Measurements from ENCODE around the gene GDPD3.

The GDPD3 gene

GRCh38 chr16:30084096-30084815 lies 29.1 kb downstream of the GDPD3 start:
- H3K4me1 ChIP-seq (ENCODE audit: control insufficient read depth, insufficient read depth, low read length) = no peaks in the 10 kb centered on the region
- peaks cover 72% of the 10 kb centered on the region for H3K36me3 ChIP-seq (ENCODE audit: insufficient read depth, low read length)
- H3K4me3 ChIP-seq (ENCODE audit: low read length) = no peak overlapping the region
- no peaks in the 10 kb centered on the region for H3K9me3 ChIP-seq (replicated peaks; ENCODE audit: low read length)
- no peak overlapping the region for H3K9ac ChIP-seq (ENCODE audit: low read depth, low read length)
- H3K27me3 ChIP-seq (ENCODE audit: control insufficient read depth, insufficient read depth, low read length) = no peaks in the 10 kb centered on the region
- H3K4me2 ChIP-seq (ENCODE audit: low read length) = no peak overlapping the region

DNA sequence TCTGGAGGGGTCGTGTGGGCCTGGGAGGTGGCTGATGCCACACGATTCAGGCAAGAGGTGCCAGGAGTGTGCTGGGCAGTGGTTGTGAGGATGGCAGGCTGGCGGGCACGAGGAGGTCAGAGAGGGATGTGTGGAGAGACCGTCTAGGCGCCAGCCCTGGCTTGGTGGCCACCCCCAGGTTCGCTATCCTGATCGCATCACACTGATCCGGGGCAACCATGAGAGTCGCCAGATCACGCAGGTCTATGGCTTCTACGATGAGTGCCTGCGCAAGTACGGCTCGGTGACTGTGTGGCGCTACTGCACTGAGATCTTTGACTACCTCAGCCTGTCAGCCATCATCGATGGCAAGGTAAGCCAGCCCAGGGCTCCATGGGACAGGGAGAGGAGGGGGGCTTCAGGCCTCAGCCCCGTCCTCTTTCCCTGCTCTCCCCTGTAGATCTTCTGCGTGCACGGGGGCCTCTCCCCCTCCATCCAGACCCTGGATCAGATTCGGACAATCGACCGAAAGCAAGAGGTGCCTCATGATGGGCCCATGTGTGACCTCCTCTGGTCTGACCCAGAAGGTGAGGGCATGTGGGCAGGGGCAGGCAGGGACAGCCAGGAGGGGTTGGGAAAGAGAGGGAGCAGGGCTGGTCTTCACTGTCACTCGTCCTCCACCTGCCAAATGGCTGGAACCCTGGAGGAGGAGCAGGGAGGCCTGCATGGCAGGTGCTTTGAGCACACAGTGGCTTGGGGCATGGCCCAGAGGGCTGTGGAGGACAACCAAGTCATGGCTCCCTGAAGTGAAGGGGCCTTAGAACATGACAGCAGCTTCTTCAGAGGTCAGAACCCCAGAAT lies 29.9 kb downstream of the GDPD3 start:
- Histone ChIP-seq H3K9ac (ENCODE audit: low read depth, low read length) (no peak overlapping the region), H3K4me2 (ENCODE audit: low read length) (no peak overlapping the region), H3K4me3 (ENCODE audit: low read length) (no peak overlapping the region), H3K36me3 (ENCODE audit: insufficient read depth, low read length) (peaks cover 78% of the 10 kb centered on the region), H3K9me3 (replicated peaks; ENCODE audit: low read length) (no peaks in the 10 kb centered on the region), H3K27me3 (ENCODE audit: control insufficient read depth, insufficient read depth, low read length) (no peaks in the 10 kb centered on the region), H3K4me1 (ENCODE audit: control insufficient read depth, insufficient read depth, low read length) (peaks cover under 1% of the 10 kb centered on the region)

DNA sequence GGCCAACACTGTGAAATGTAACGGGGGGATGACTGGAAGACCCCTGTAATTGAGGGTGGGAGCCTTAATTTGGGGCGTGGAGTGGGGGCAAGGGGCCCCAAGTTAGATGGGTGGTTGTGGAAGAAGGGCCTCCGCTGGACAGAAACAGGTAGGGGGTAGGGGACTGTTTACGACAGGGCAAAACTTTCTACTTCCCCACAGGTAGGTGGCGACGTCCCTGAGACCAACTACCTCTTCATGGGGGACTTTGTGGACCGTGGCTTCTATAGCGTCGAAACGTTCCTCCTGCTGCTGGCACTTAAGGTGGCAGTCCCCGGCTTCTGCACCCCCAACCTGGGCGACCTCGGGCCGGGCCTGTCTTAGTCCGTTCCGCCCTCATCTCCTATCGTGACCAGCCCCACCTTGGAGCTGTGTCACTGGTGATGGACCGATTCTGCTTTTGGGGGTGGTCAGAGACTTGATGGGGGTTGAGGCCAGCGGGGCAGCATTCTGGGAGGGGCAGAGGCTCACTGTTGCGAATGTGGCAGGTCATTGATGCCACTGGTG lies 30.7 kb downstream of the GDPD3 start:
- Histone ChIP-seq H3K4me2 (ENCODE audit: low read length) (no peak overlapping the region), H3K4me3 (ENCODE audit: low read length) (no peak overlapping the region), H3K9ac (ENCODE audit: low read depth, low read length) (no peak overlapping the region), H3K27me3 (ENCODE audit: control insufficient read depth, insufficient read depth, low read length) (no peaks in the 10 kb centered on the region), H3K36me3 (ENCODE audit: insufficient read depth, low read length) (peaks cover 87% of the 10 kb centered on the region), H3K4me1 (ENCODE audit: control insufficient read depth, insufficient read depth, low read length) (peaks cover 9% of the 10 kb centered on the region), H3K9me3 (replicated peaks; ENCODE audit: low read length) (no peaks in the 10 kb centered on the region)

- Histone ChIP-seq H3K27me3 (ENCODE audit: control insufficient read depth, insufficient read depth, low read length) (no peaks in the 10 kb centered on the region), H3K9ac (ENCODE audit: low read depth, low read length) (no peak overlapping the region), H3K9me3 (replicated peaks; ENCODE audit: low read length) (no peaks in the 10 kb centered on the region), H3K4me2 (ENCODE audit: low read length) (no peak overlapping the region), H3K4me1 (ENCODE audit: control insufficient read depth, insufficient read depth, low read length) (peaks cover 28% of the 10 kb centered on the region), H3K4me3 (ENCODE audit: low read length) (no peak overlapping the region), H3K36me3 (ENCODE audit: insufficient read depth, low read length) (peaks cover 66% of the 10 kb centered on the region)
Observed at GRCh38 chr16:30079480-30079879, 33.9 kb downstream of the GDPD3 start.

DNA sequence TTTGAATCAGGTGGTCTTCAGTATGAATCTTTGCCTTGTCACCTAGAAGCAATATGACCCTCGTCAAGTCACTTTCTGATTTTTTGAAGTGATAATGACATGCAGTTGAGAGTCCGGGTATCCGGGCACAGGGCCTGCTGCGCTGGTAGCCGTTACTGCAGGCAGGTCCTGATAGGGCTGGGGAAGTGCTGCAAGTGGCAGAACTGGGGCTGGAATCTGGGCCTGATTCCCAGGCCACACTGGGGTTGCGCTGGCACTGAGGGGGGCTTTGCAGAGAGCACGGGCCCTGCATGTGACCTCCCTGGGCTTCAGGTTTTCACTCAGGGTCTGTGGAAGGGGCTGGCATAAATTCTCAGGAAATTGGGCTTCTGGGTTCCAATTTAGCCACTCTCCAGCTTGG lies 34.6 kb downstream of the GDPD3 start:
- Histone ChIP-seq H3K4me3 (ENCODE audit: low read length) (no peak overlapping the region), H3K36me3 (ENCODE audit: insufficient read depth, low read length) (peaks cover 61% of the 10 kb centered on the region), H3K4me2 (ENCODE audit: low read length) (no peak overlapping the region), H3K9me3 (replicated peaks; ENCODE audit: low read length) (no peaks in the 10 kb centered on the region), H3K27me3 (ENCODE audit: control insufficient read depth, insufficient read depth, low read length) (no peaks in the 10 kb centered on the region), H3K9ac (ENCODE audit: low read depth, low read length) (no peak overlapping the region), H3K4me1 (ENCODE audit: control insufficient read depth, insufficient read depth, low read length) (peaks cover 28% of the 10 kb centered on the region)

- Histone ChIP-seq H3K4me2 (ENCODE audit: low read length) (peak overlapping the region; percentile 94), H3K4me1 (ENCODE audit: control insufficient read depth, insufficient read depth, low read length) (peaks cover 28% of the 10 kb centered on the region), H3K27me3 (ENCODE audit: control insufficient read depth, insufficient read depth, low read length) (no peaks in the 10 kb centered on the region), H3K9me3 (replicated peaks; ENCODE audit: low read length) (no peaks in the 10 kb centered on the region), H3K36me3 (ENCODE audit: insufficient read depth, low read length) (peaks cover 51% of the 10 kb centered on the region), H3K4me3 (ENCODE audit: low read length) (peak overlapping the region; percentile 97), H3K9ac (ENCODE audit: low read depth, low read length) (peak overlapping the region; percentile 93)
Observed at GRCh38 chr16:30077656-30078055, 35.7 kb downstream of the GDPD3 start.

GRCh38 chr16:30076276-30076791 lies 37.0 kb downstream of the GDPD3 start:
- Histone ChIP-seq H3K4me3 (ENCODE audit: low read length) (peak overlapping the region; percentile 97), H3K4me1 (ENCODE audit: control insufficient read depth, insufficient read depth, low read length) (peaks cover 28% of the 10 kb centered on the region), H3K9me3 (replicated peaks; ENCODE audit: low read length) (no peaks in the 10 kb centered on the region), H3K4me2 (ENCODE audit: low read length) (peak overlapping the region; percentile 94), H3K27me3 (ENCODE audit: control insufficient read depth, insufficient read depth, low read length) (no peaks in the 10 kb centered on the region), H3K9ac (ENCODE audit: low read depth, low read length) (peak overlapping the region; percentile 93), H3K36me3 (ENCODE audit: insufficient read depth, low read length) (peaks cover 54% of the 10 kb centered on the region)

- peaks cover 28% of the 10 kb centered on the region for H3K4me1 ChIP-seq (ENCODE audit: control insufficient read depth, insufficient read depth, low read length)
- peak within 1 kb of the TSS; percentile 94 for H3K4me2 ChIP-seq (ENCODE audit: low read length)
- H3K4me3 ChIP-seq (ENCODE audit: low read length) = peak within 1 kb of the TSS; percentile 97
- peak within 1 kb of the TSS; percentile 93 for H3K9ac ChIP-seq (ENCODE audit: low read depth, low read length)
- H3K9me3 ChIP-seq (replicated peaks; ENCODE audit: low read length) = no peaks in the 10 kb centered on the region
- H3K36me3 ChIP-seq (ENCODE audit: insufficient read depth, low read length) = peaks cover 54% of the 10 kb centered on the region
- no peaks in the 10 kb centered on the region for H3K27me3 ChIP-seq (ENCODE audit: control insufficient read depth, insufficient read depth, low read length)
Observed at GRCh38 chr16:30075503-30076275, 37.6 kb downstream of the GDPD3 start, which contains the start of gene PPP4C. PPP4C (plus strand) TSS chr16:30075994; CDS start chr16:30076378, 384 bp downstream.

- Histone ChIP-seq H3K4me2 (ENCODE audit: low read length) (peak overlapping the region; percentile 60), H3K27me3 (ENCODE audit: control insufficient read depth, insufficient read depth, low read length) (no peaks in the 10 kb centered on the region), H3K9me3 (replicated peaks; ENCODE audit: low read length) (no peaks in the 10 kb centered on the region), H3K4me1 (ENCODE audit: control insufficient read depth, insufficient read depth, low read length) (peaks cover 42% of the 10 kb centered on the region), H3K9ac (ENCODE audit: low read depth, low read length) (peak overlapping the region; percentile 14), H3K4me3 (ENCODE audit: low read length) (peak overlapping the region; percentile 29), H3K36me3 (ENCODE audit: insufficient read depth, low read length) (peaks cover 71% of the 10 kb centered on the region)
Observed at GRCh38 chr16:30070490-30070889, 42.8 kb downstream of the GDPD3 start.

DNA sequence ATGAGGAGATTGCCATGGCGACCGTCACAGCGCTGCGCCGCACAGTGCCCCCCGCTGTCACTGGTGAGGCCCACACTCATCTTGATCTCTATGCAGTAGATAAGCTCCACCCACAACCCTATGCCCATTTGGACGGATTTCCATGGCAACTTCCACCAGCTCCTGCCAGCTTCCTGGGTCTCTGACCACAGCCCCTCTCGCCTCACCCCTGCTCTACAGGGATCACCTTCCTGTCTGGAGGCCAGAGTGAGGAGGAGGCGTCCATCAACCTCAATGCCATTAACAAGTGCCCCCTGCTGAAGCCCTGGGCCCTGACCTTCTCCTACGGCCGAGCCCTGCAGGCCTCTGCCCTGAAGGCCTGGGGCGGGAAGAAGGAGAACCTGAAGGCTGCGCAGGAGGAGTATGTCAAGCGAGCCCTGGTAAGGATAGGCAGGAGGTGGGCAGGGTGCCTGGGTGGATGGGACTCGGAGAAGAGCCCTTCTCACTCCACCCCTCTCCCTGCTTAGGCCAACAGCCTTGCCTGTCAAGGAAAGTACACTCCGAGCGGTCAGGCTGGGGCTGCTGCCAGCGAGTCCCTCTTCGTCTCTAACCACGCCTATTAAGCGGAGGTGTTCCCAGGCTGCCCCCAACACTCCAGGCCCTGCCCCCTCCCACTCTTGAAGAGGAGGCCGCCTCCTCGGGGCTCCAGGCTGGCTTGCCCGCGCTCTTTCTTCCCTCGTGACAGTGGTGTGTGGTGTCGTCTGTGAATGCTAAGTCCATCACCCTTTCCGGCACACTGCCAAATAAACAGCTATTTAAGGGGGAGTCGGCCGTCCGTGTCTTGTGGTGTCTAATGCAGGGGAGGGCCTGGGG lies 43.5 kb downstream of the GDPD3 start:
- H3K4me2 ChIP-seq (ENCODE audit: low read length) = peak overlapping the region; percentile 60
- no peaks in the 10 kb centered on the region for H3K9me3 ChIP-seq (replicated peaks; ENCODE audit: low read length)
- peaks cover 35% of the 10 kb centered on the region for H3K4me1 ChIP-seq (ENCODE audit: control insufficient read depth, insufficient read depth, low read length)
- H3K36me3 ChIP-seq (ENCODE audit: insufficient read depth, low read length) = peaks cover 71% of the 10 kb centered on the region
- no peak overlapping the region for H3K9ac ChIP-seq (ENCODE audit: low read depth, low read length)
- H3K27me3 ChIP-seq (ENCODE audit: control insufficient read depth, insufficient read depth, low read length) = no peaks in the 10 kb centered on the region
- H3K4me3 ChIP-seq (ENCODE audit: low read length) = peak overlapping the region; percentile 29
